HG03280 (cell line): ENCODE results near the gene SPRING1.
"Not testable (repeated sequence)": the region's sequence is repeated elsewhere in the genome, so short reads cannot be mapped to it uniquely, and the experiment has no call there.

ENCODE experiments used
- ATAC-seq: cut with Tn5 transposase; IDR thresholded peaks from one replicate; pipeline ENCODE4 v1.9.1; 2021; ENCODE audit warnings: mild to moderate bottlenecking, moderate library complexity; ENCODE audit not compliant: unreplicated experiment

SPRING1 gene

GRCh38 chr12:116742787-116743186, 4.9 kb upstream of the SPRING1 start:
- not testable (repeated sequence) for ATAC-seq

- ATAC-seq, result no peak
Measured at GRCh38 chr12:116739381-116739887, 1.6 kb upstream of the SPRING1 start.

GRCh38 chr12:116736962-116737773, 701 bp downstream of the SPRING1 start:
- no peak for ATAC-seq

- no peak for ATAC-seq
Measured at GRCh38 chr12:116735951-116736599, 1.8 kb downstream of the SPRING1 start.

- no peak for ATAC-seq
Measured at GRCh38 chr12:116735084-116735483, 2.8 kb downstream of the SPRING1 start.

- no peak for ATAC-seq
Measured at GRCh38 chr12:116734156-116734768, 3.6 kb downstream of the SPRING1 start.

GRCh38 chr12:116731801-116732200, 6.1 kb downstream of the SPRING1 start:
- ATAC-seq, result no peak

- no peak for ATAC-seq
Measured at GRCh38 chr12:116727891-116728290, 10.0 kb downstream of the SPRING1 start.

GRCh38 chr12:116727261-116727660, 10.6 kb downstream of the SPRING1 start:
- no peak for ATAC-seq

- ATAC-seq, result no peak
Measured at GRCh38 chr12:116726694-116727093, 11.2 kb downstream of the SPRING1 start.

- ATAC-seq, result no peak
Measured at GRCh38 chr12:116722245-116722644, 15.6 kb downstream of the SPRING1 start.

GRCh38 chr12:116719731-116720528, 17.9 kb downstream of the SPRING1 start:
- ATAC-seq, result no peak

GRCh38 chr12:116718655-116719454, 19.0 kb downstream of the SPRING1 start:
- ATAC-seq, result no peak

GRCh38 chr12:116717466-116718437, 20.1 kb downstream of the SPRING1 start:
- no peak for ATAC-seq

GRCh38 chr12:116714175-116714574, 23.7 kb downstream of the SPRING1 start:
- ATAC-seq, result no peak

- no peak for ATAC-seq
Measured at GRCh38 chr12:116713527-116713926, 24.3 kb downstream of the SPRING1 start.

GRCh38 chr12:116712458-116713303, 25.2 kb downstream of the SPRING1 start:
- no peak for ATAC-seq
